ENCODE results near the gene AHNAK2. TPM values are rescaled to one million over a fixed set of nuclear protein-coding genes. Genes with fewer than 3 reads are reported as not detected.
"Not testable (repeated sequence)": the region's sequence is repeated elsewhere in the genome, so short reads cannot be mapped to it uniquely, and the experiment has no call there.

AHNAK2 gene
- total RNA-seq, 4 donors from 2014 or later: 147 to 313 (median 172) TPM

DNA sequence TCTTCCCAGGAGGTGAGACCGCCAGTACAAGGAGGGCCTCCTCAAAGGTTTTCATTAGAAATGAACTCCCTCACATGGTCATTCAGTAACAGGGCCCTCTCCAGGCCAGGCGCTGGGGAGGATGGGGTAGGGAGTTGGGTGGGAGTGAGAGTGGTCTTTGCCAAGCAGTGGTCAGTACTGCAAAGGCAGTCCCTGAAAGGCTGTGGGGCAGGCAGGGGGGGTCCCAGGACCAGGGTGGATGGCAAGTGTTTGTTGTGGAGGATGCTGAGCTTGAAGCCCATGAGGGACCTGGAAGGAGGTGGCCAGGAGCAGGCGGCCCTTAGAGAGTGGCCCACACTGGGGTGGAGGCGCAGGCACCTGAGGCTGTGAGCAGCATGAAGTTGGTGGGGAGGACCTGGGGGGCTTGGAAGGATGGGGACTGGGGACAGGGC lies 87.0 kb downstream of the AHNAK2 start:
- Histone ChIP-seq H3K4me1 (peaks cover 0 to 25% (median 0%) of the 10 kb centered on the region in 3 donors), H3K27ac (no peak overlapping the region), H3K36me3 (peaks cover 17 to 62% (median 24%) of the 10 kb centered on the region in 3 donors), H3K4me3 (no peak overlapping the region), H3K27me3 (no peaks in the 10 kb centered on the region), H3K9me3 (no peaks in the 10 kb centered on the region)
- WGBS, 2 donors: 93 to 95% methylated on average over 4 of the region's 4 CpGs
- TF ChIP-seq, protein P1, sequence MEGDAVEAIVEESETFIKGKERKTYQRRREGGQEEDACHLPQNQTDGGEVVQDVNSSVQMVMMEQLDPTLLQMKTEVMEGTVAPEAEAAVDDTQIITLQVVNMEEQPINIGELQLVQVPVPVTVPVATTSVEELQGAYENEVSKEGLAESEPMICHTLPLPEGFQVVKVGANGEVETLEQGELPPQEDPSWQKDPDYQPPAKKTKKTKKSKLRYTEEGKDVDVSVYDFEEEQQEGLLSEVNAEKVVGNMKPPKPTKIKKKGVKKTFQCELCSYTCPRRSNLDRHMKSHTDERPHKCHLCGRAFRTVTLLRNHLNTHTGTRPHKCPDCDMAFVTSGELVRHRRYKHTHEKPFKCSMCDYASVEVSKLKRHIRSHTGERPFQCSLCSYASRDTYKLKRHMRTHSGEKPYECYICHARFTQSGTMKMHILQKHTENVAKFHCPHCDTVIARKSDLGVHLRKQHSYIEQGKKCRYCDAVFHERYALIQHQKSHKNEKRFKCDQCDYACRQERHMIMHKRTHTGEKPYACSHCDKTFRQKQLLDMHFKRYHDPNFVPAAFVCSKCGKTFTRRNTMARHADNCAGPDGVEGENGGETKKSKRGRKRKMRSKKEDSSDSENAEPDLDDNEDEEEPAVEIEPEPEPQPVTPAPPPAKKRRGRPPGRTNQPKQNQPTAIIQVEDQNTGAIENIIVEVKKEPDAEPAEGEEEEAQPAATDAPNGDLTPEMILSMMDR (IDR thresholded peaks at IDR 0.05): no peak
- no peak for TF ChIP-seq POLR2A (IDR thresholded peaks at IDR 0.05)
- no peak for DNase-seq
- intact Hi-C loops (cut with DNase I): no loop called here

DNA sequence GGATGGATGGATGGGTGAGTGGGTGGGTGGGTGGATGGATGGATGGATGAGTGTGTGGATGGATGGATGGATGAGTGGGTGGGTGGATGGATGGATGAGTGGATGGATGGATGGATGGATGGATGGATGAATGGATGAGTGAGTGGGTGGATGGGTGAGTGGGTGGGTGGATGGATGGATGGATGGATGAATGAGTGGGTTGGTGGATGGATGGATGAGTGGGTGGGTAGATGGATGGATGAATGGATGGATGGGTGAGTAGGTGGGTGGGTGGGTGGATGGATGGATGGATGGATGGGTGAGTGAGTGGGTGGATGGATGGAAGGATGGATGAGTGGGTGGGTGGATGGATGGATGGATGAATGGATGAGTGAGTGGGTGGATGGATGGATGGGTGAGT lies 87.9 kb downstream of the AHNAK2 start:
- H3K9me3 ChIP-seq; H3K4me3 ChIP-seq; intact Hi-C loops (cut with DNase I); H3K27me3 ChIP-seq; DNase-seq; H3K27ac ChIP-seq: not testable (repeated sequence)
- H3K36me3 ChIP-seq: peaks cover 23 to 67% (median 33%) of the 10 kb centered on the region in 3 donors
- peaks cover 0 to 17% (median 0%) of the 10 kb centered on the region in 3 donors for H3K4me1 ChIP-seq

DNA sequence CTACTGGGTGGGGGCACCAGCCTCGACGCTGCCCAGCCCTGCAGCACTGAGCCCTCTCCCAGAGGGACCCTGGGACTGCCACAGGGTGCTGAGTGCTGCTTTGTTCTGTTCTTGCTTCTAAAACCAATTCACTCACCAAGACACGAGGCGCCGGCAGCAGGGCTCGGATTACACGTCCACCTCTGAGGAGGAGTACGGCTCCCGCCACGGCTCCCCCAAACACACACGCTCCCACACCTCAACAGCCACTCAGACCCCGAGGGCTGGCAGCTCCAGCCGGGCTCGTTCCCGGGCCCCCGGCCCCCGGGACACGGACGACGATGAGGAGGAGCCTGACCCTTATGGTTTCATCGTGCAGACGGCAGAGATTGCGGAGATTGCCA lies 88.8 kb downstream of the AHNAK2 start:
- Histone ChIP-seq H3K9me3 (no peaks in the 10 kb centered on the region), H3K4me3 (no peak overlapping the region), H3K27ac (no peak overlapping the region), H3K27me3 (no peaks in the 10 kb centered on the region), H3K4me1 (peaks cover 0 to 7% (median 0%) of the 10 kb centered on the region in 3 donors), H3K36me3 (peaks cover 26 to 65% (median 35%) of the 10 kb centered on the region in 3 donors)
- WGBS, 2 donors: 93 to 95% methylated on average over 10 to 18 of the region's 23 CpGs
- TF ChIP-seq, protein P1 (IDR thresholded peaks at IDR 0.05): no peak
- TF ChIP-seq POLR2A (IDR thresholded peaks at IDR 0.05): no peak
- DNase-seq: no peak
- intact Hi-C loops (cut with DNase I): no loop called here

DNA sequence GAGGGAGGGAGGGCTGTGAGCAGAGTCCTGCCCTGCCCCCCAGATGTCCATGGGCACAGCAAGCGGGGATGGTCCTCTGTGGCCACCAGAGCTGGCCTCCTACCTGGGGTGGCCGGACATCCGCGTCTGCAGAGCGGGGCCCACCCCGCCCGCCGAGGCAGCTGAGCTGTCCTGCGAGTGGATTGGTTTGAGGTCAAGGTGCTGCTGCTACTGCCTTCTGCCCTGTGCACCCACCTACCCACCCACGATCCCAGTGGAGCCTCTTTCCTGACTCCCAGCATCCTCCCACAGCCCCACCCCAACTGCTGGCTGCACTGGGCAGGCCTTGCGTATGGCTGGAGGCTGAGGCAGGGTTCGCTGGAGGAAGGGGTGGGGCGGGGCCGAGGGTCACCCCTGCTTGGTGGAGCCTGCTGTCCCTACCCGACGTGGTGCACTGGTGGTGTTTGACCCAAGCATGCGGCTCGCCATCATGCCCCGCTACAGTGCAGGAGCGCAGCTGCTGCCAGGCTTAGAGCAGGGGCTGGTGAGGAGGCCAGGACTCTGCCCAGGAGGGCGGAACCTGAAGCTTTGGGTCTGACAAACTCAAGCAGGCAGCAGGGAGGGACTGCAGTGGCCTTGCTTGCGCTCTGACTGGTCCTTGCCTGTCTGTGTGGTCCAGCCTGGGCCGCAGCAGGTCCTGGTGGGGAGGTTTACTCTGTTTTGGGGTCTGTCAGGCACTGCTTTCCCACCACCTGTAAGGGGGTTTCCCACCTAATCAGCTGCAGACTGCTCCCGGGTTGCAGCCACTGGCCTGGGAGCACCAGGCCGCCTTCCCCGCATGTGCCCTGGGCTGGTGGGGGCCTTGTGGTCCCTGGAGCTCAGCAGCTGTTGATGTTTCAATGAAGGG lies 89.4 kb downstream of the AHNAK2 start:
- H3K27me3 ChIP-seq: no peaks in the 10 kb centered on the region
- TF ChIP-seq, protein P1 (IDR thresholded peaks at IDR 0.05): no peak
- TF ChIP-seq POLR2A (IDR thresholded peaks at IDR 0.05): no peak
- no peak for DNase-seq
- H3K4me3 ChIP-seq: no peak overlapping the region
- H3K36me3 ChIP-seq: peaks cover 32 to 65% (median 41%) of the 10 kb centered on the region in 3 donors
- no peaks in the 10 kb centered on the region for H3K9me3 ChIP-seq
- intact Hi-C loops (cut with DNase I): no loop called here
- no peak overlapping the region for H3K27ac ChIP-seq
- peaks cover 0 to 1% (median 0%) of the 10 kb centered on the region in 3 donors for H3K4me1 ChIP-seq
- 96 to 100% methylated on average over 2 to 4 of the region's 26 CpGs for WGBS, 2 donors

DNA sequence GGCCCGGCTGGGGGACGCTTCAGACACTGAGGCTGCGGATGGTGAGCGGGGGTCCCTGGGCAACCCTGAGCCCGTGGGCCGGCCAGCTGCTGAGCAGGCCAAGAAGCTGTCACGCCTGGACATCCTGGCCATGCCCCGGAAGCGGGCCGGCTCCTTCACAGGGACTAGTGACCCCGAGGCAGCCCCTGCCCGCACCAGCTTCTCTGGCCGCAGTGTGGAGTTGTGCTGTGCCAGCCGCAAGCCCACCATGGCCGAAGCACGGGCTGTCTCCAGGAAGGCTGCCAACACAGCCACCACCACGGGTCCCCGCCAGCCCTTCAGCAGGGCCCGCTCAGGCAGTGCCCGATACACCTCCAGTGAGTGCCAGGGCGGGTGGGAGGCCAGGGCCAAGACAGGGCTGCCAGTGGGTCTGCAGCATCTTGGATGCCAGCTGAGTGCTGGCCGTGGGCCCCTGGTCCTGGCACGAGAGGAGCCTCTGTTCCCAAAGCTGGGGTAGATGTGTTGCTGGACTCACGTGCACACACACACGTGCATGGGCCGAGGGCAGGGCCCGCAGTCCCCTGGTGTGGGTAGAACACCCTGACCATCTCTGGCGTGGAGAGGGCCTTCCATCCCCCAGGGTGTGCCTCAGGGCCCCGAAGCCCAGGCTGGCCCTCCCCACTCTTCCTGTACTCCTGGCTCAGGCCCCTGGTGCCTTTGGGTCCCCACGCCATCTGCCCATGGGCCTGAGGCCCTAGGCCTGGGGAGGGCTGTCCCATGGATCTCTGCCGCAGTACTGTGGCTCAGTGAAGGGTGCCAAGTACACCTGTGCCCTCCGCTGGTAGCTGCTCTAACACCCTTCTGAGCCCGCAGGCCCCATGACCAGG lies 90.3 kb downstream of the AHNAK2 start:
- H3K9me3 ChIP-seq: no peaks in the 10 kb centered on the region
- no peak overlapping the region for H3K4me3 ChIP-seq
- no peaks in the 10 kb centered on the region for H3K27me3 ChIP-seq
- WGBS, 2 donors: no CpG with 5 or more reads among the region's 33 CpGs
- TF ChIP-seq POLR2A (IDR thresholded peaks at IDR 0.05): no peak
- TF ChIP-seq, protein P1 (IDR thresholded peaks at IDR 0.05): no peak
- intact Hi-C loops (cut with DNase I): no loop called here
- DNase-seq: no peak
- peaks cover 40 to 65% (median 44%) of the 10 kb centered on the region in 3 donors for H3K36me3 ChIP-seq
- no peak overlapping the region for H3K27ac ChIP-seq
- H3K4me1 ChIP-seq: peaks cover 0 to 3% (median 0%) of the 10 kb centered on the region in 3 donors

Other genes starting within 250 kb of the AHNAK2 start
- gene SIVA1, start 225.2 kb downstream of the AHNAK2 start, total RNA-seq: 100 to 1,000 TPM; 149 to 282 (median 201) TPM
- 10 to 100 TPM; 66.6 to 93.7 (median 71.3) TPM for gene AKT1, start 182.6 kb downstream of the AHNAK2 start, total RNA-seq
- gene ZBTB42, start 177.3 kb downstream of the AHNAK2 start, total RNA-seq: 10 to 100 TPM in 2 of 4 donors, 1 to 10 TPM in 2; 4.7 to 14.2 (median 8.4) TPM
- 10 to 100 TPM; 18.2 to 41.0 (median 30.6) TPM for gene CEP170B, start 113.1 kb downstream of the AHNAK2 start, total RNA-seq
- under 1 TPM; 0.18 to 0.95 (median 0.64) TPM for gene PLD4, start 53.5 kb downstream of the AHNAK2 start, total RNA-seq
- gene CLBA1, start 7.4 kb upstream of the AHNAK2 start, total RNA-seq: 10 to 100 TPM in 1 of 4 donors, 1 to 10 TPM in 3; 5.5 to 19.3 (median 7.3) TPM
- 10 to 100 TPM; 15.3 to 35.0 (median 23.3) TPM for gene CDCA4, start 42.7 kb upstream of the AHNAK2 start, total RNA-seq
- 1 to 10 TPM in 3 of 4 donors, under 1 TPM in 1; 0.79 to 5.0 (median 1.6) TPM for gene GPR132, start 87.1 kb upstream of the AHNAK2 start, total RNA-seq
- gene JAG2, start 190.4 kb upstream of the AHNAK2 start, total RNA-seq: 10 to 100 TPM; 20.7 to 29.4 (median 23.3) TPM
- gene NUDT14, start 202.9 kb upstream of the AHNAK2 start, total RNA-seq: 10 to 100 TPM in 3 of 4 donors, 1 to 10 TPM in 1; 9.7 to 17.6 (median 15.4) TPM